Gastroesophageal sphincter (tissue), 4 donors: ENCODE measurements around the gene AGBL4. TPM values are rescaled to one million over a fixed set of nuclear protein-coding genes. Genes with fewer than 3 reads are reported as not detected.

Source experiments
- ATAC-seq: fragments of 150-250 bp; one replicate; pipeline ENCODE4 v1.9.1; 2016; ENCODE audit warnings: mild to moderate bottlenecking, moderate library complexity
- H3K27ac ChIP-seq, 4 donors: fragments of 200-600 bp; sonication (generic) in 3 of 4; 1 replicate in 3 of 4; 2 replicates in 1 of 4; pipeline ENCODE4 v1.5.1; 2016 to 2019
- H3K27me3 ChIP-seq: fragments of 200-600 bp; sonication (generic); one replicate; pipeline ENCODE4 v1.5.1; 2019
- H3K36me3 ChIP-seq, 2 donors: fragments of 200-600 bp; sonication (generic); one replicate each; pipeline ENCODE4 v1.5.1; 2019; ENCODE audit warnings: control low read depth in 1 of 2
- H3K4me1 ChIP-seq, 3 donors: fragments of 200-600 bp; sonication (generic); 1 replicate in 2 of 3; 2 replicates in 1 of 3; pipeline ENCODE4 v1.5.1; 2016 to 2019; ENCODE audit warnings: control low read depth in 2 of 3
- H3K4me3 ChIP-seq, 2 donors: fragments of 200-600 bp; sonication (generic); one replicate each; pipeline ENCODE4 v1.5.1; 2019; ENCODE audit warnings: mild to moderate bottlenecking in 1 of 2, moderate library complexity in 1 of 2
- H3K9me3 ChIP-seq, 3 donors: fragments of 200-600 bp; sonication (generic); one replicate each; pipeline ENCODE4 v1.5.1; 2017 to 2019; ENCODE audit warnings: control low read depth in 2 of 3
- EP300 ChIP-seq: sonication (generic); formaldehyde crosslinking; IDR thresholded peaks from one replicate; pipeline ENCODE4 v1.6.1; 2017; ENCODE audit warnings: antibody characterized with exemption, mild to moderate bottlenecking
- POLR2A ChIP-seq, 2 donors: fragments of 450-650 bp; IDR thresholded peaks; one replicate each; pipeline ENCODE4 v1.6.1; 2017; ENCODE audit warnings: antibody characterized with exemption in 2 of 2, mild to moderate bottlenecking in 2 of 2, moderate library complexity in 1 of 2
- POLR2AphosphoS5 ChIP-seq: sonication (generic); formaldehyde crosslinking; IDR thresholded peaks from one replicate; pipeline ENCODE4 v1.6.1; 2017; ENCODE audit warnings: antibody characterized with exemption
- WGBS, 2 donors: methylation state at CpG; one replicate each; pipeline ENCODE4 v1.1.5; 2018; ENCODE audit warnings: low coverage in 1 of 2; 5-methylcytosine and 5-hydroxymethylcytosine counted together
- total RNA-seq, 4 donors: library from RNA; depleted of rRNA; stranded (reverse); fragments of >200 nt; gene quantifications; one replicate each; pipeline ENCODE4 v1.1.0, GENCODE V29; 2016
- TF ChIP-seq, protein P1 (sequence below), 4 experiments: fragments of 200-600 bp in 2 of 4; fragments of 450-650 bp in 2 of 4; sonication (generic) in 1 of 4; IDR thresholded peaks; one replicate each; pipeline ENCODE4 v1.5.1; 2017 to 2019; ENCODE audit warnings: antibody characterized with exemption in 4 of 4, mild to moderate bottlenecking in 2 of 4, moderate library complexity in 2 of 4

Gene AGBL4
- total RNA-seq, 4 donors from 2014 or later: 1.6 TPM; not detected in 3

DNA sequence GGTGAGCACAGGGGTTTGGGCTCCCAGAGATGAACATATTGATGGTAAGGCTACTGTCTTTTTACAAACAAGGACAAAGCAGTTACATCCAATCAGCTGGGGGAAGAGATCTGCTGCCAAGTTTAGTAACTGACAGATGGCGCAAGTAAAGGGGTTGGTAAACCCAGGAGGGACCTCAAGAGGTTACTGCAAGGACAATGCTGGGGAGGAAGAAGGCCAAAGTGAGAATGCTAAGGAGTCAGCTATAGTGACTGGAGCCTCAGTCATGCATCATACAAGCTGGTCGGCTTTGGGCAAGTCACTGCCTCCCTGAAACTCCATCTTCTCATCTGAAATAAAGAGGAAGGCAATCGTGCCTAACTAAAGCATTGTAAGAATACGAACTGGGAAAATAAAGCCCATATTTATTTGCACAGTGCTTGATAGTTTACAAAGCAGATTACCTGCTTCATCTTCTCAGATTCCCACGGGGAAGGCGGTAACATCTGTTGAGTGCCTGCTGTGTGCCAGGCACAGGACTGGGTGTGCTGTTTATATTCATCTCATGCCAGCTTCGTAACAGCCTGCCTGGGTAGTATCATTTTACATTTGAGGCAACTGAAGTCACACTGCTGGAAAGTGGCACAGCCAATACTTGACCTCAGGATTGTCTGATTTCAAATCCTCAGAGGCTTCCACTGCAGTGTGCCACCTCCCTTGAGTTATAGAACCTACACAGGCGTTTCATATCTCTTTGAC is 1361.9 kb downstream of the AGBL4 start:
- H3K36me3 ChIP-seq: no peaks in the 10 kb centered on the region
- no peaks in the 10 kb centered on the region for H3K27me3 ChIP-seq
- H3K9me3 ChIP-seq: no peaks in the 10 kb centered on the region
- 49 to 75% methylated on average over 6 to 8 of the region's 8 CpGs for WGBS, 2 donors
- H3K27ac ChIP-seq: no peak overlapping the region
- no peak overlapping the region for H3K4me3 ChIP-seq
- ATAC-seq: no peak
- TF ChIP-seq POLR2AphosphoS5: no peak
- TF ChIP-seq EP300: no peak
- TF ChIP-seq POLR2A (IDR thresholded peaks at IDR 0.05): no peak
- TF ChIP-seq, protein P1, sequence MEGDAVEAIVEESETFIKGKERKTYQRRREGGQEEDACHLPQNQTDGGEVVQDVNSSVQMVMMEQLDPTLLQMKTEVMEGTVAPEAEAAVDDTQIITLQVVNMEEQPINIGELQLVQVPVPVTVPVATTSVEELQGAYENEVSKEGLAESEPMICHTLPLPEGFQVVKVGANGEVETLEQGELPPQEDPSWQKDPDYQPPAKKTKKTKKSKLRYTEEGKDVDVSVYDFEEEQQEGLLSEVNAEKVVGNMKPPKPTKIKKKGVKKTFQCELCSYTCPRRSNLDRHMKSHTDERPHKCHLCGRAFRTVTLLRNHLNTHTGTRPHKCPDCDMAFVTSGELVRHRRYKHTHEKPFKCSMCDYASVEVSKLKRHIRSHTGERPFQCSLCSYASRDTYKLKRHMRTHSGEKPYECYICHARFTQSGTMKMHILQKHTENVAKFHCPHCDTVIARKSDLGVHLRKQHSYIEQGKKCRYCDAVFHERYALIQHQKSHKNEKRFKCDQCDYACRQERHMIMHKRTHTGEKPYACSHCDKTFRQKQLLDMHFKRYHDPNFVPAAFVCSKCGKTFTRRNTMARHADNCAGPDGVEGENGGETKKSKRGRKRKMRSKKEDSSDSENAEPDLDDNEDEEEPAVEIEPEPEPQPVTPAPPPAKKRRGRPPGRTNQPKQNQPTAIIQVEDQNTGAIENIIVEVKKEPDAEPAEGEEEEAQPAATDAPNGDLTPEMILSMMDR (IDR thresholded peaks at IDR 0.05): no peak
- no peaks in the 10 kb centered on the region for H3K4me1 ChIP-seq

DNA sequence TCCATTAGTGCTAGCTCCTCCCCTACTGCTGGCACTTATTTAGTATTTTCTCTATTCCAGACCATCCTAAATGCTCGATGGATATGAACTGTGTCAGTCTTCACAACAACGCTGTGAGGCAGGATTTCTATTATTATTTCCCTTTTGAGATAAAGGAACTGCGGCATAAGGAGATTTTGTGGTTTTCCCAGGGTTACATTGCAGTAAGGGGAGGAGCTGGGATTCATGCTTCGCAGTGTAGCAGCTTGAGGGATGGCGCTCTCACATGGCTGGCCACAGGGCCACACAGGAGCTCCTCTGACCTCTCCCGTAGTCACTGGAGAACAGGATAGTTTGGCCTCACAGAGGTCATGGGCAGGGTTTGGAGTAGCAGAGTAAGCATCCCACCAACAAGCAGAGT is 1364.0 kb downstream of the AGBL4 start:
- no peak for TF ChIP-seq EP300
- no peak for TF ChIP-seq POLR2AphosphoS5
- ATAC-seq: no peak
- H3K36me3 ChIP-seq: no peaks in the 10 kb centered on the region
- no peak overlapping the region for H3K4me3 ChIP-seq
- no peaks in the 10 kb centered on the region for H3K27me3 ChIP-seq
- 40 to 71% methylated on average over 2 to 3 of the region's 6 CpGs for WGBS, 2 donors
- no peaks in the 10 kb centered on the region for H3K9me3 ChIP-seq
- H3K4me1 ChIP-seq: no peaks in the 10 kb centered on the region
- no peak overlapping the region for H3K27ac ChIP-seq

DNA sequence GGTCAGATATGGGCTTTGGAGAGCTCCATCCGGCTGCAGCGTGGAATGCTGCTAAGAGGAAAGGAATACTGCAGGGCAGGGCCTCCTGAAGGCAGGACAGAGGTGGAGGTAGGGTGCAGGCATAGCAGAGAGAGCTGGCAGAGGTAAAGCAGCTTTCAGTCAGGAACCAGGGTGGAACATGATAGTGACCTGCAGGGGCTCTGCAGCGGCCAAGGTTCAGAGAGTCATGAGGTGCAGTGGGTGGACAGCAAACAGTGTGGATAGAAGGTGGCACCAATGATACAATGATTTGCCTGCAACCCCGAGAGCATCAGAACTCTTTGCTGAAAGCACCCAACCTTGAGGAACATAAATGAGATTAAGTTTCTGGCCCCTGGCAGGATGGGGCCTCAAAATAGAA is 1366.3 kb downstream of the AGBL4 start:
- 85 to 100% methylated on average over 3 of the region's 4 CpGs for WGBS, 2 donors
- Histone ChIP-seq H3K27me3 (no peaks in the 10 kb centered on the region), H3K4me1 (no peaks in the 10 kb centered on the region), H3K27ac (no peak overlapping the region), H3K9me3 (no peaks in the 10 kb centered on the region), H3K36me3 (no peaks in the 10 kb centered on the region), H3K4me3 (no peak overlapping the region)
- ATAC-seq: no peak
- no peak for TF ChIP-seq POLR2AphosphoS5
- TF ChIP-seq EP300: no peak
- TF ChIP-seq, protein P1 (IDR thresholded peaks at IDR 0.05): no peak
- TF ChIP-seq POLR2A (IDR thresholded peaks at IDR 0.05): no peak

DNA sequence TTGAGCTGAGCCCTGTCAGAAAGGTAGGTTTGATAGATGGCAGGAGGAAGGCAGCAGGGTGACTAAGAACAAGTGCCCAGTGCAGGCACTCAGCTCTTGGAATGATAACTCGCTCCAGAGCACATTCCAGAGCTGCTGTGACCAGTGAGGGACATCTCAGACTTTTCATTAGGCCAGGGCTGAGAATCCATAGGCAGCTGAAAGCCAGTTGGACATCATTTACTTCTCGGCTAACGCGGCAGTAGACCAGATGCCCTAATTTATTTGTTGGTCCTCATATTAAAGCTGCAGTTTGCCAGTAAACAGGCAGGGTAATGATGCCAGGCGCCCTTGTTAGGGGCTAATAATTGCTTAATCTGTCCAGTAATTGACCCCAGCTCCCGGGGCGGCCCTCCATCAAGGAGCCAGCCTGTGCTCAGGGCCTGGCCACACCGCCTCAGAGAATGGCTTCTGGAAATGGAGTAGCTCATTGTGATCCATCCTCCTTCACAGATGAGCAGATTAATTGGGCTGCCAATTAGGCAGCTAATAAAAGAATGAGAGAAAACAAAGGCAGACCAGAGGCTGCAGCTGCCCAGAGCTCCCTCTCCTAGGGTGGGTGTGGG is 1369.0 kb downstream of the AGBL4 start:
- WGBS, 2 donors: 84% methylated on average over 5 of the region's 8 CpGs; no CpG with 5 or more reads in 1 of the 2 donors
- no peak for ATAC-seq

DNA sequence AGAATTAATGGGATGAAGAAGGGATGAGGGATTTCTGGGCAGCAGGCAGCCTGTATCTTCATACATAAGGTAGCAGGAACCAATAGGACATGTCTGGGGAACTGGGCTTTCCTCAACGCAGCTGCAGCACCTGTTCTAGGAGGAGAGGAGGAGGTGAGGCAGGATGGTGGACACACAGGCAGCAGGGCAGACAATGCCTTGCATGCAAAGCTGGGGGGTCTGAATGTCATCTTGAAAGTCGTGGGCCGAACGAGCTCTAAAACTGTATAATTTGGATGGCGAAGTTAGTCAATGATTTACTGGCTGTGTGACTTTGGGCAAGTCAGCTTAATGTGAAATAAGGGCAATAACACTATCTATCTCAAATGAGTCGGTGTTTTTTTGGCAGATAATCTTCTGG is 1371.4 kb downstream of the AGBL4 start:
- WGBS, 2 donors: 84 to 86% methylated on average over 1 to 6 of the region's 6 CpGs
- TF ChIP-seq POLR2AphosphoS5: no peak

More for the DNA sequence above, 1369.0 kb downstream of the AGBL4 start:
- no peak overlapping the region for H3K4me3 ChIP-seq
- no peaks in the 10 kb centered on the region for H3K9me3 ChIP-seq
- no peak for TF ChIP-seq POLR2AphosphoS5
- TF ChIP-seq EP300: no peak
- no peak for TF ChIP-seq POLR2A (IDR thresholded peaks at IDR 0.05)
- TF ChIP-seq, protein P1 (IDR thresholded peaks at IDR 0.05): no peak
- H3K27ac ChIP-seq: no peak overlapping the region
- no peaks in the 10 kb centered on the region for H3K4me1 ChIP-seq
- no peaks in the 10 kb centered on the region for H3K36me3 ChIP-seq
- H3K27me3 ChIP-seq: no peaks in the 10 kb centered on the region

GRCh38 chr1:48649880-48650279 is 1373.9 kb downstream of the AGBL4 start:
- no peak for ATAC-seq
- WGBS, 2 donors: 86 to 90% methylated on average over 1 of the region's 3 CpGs

More for the DNA sequence above, 1371.4 kb downstream of the AGBL4 start:
- no peak for ATAC-seq
- Histone ChIP-seq H3K9me3 (no peaks in the 10 kb centered on the region), H3K36me3 (no peaks in the 10 kb centered on the region), H3K27ac (no peak overlapping the region), H3K4me3 (no peak overlapping the region), H3K4me1 (no peaks in the 10 kb centered on the region), H3K27me3 (no peaks in the 10 kb centered on the region)

More at GRCh38 chr1:48649880-48650279, 1373.9 kb downstream of the AGBL4 start:
- Histone ChIP-seq H3K36me3 (no peaks in the 10 kb centered on the region), H3K27me3 (no peaks in the 10 kb centered on the region), H3K4me1 (no peaks in the 10 kb centered on the region), H3K9me3 (no peaks in the 10 kb centered on the region), H3K27ac (no peak overlapping the region), H3K4me3 (no peak overlapping the region)
- TF ChIP-seq, protein P1 (IDR thresholded peaks at IDR 0.05): no peak
- TF ChIP-seq EP300: no peak
- no peak for TF ChIP-seq POLR2A (IDR thresholded peaks at IDR 0.05)
- no peak for TF ChIP-seq POLR2AphosphoS5
